GM23248 (cell line): ENCODE data around the gene SH3BP2.

ENCODE experiments used
- EZH2 ChIP-seq: fragments of 200-600 bp; sonication (generic); IDR thresholded peaks from 2 replicates; pipeline ENCODE4 v1.6.1; 2018; ENCODE audit warnings: antibody characterized with exemption, mild to moderate bottlenecking; ENCODE audit not compliant: insufficient read depth, poor library complexity, severe bottlenecking
- EZH2phosphoT487 ChIP-seq: fragments of 200-600 bp; sonication (generic); IDR thresholded peaks from 2 replicates; pipeline ENCODE4 v1.6.1; 2018; ENCODE audit warnings: antibody characterized with exemption, moderate library complexity, mild to moderate bottlenecking, low read depth; ENCODE audit not compliant: insufficient read depth

- TF ChIP-seq EZH2 (no peak), EZH2phosphoT487 (no peak)
Observed at GRCh38 chr4:2792396-2792710, 532 bp upstream of the SH3BP2 start.
